Loucy (cell line): ENCODE results near the gene SPAG7.

Experiments
- H2AFZ ChIP-seq: fragments of 200-600 bp; sonication (generic); 2 replicates; pipeline ENCODE4 v1.6.0; 2016; ENCODE audit warnings: antibody characterized with exemption, mild to moderate bottlenecking, low read length, moderate library complexity
- H3F3A ChIP-seq: fragments of 200-600 bp; 2 replicates; pipeline ENCODE4 v1.6.0; 2016; ENCODE audit warnings: antibody characterized with exemption, low read depth, mild to moderate bottlenecking
- H3K27me3 ChIP-seq: fragments of 200-600 bp; sonication (generic); 2 replicates; pipeline ENCODE4 v1.6.1; 2014; ENCODE audit warnings: low read length, mild to moderate bottlenecking; ENCODE audit not compliant: insufficient read depth, poor library complexity, severe bottlenecking
- H3K36me3 ChIP-seq: fragments of 200-600 bp; sonication (generic); 2 replicates; pipeline ENCODE4 v1.6.1; 2016; ENCODE audit warnings: low read length; ENCODE audit not compliant: insufficient read depth
- H3K4me1 ChIP-seq: fragments of 200-600 bp; sonication (generic); 2 replicates; pipeline ENCODE4 v1.5.1; 2014; ENCODE audit warnings: low read length, mild to moderate bottlenecking; ENCODE audit not compliant: insufficient read depth, poor library complexity, severe bottlenecking
- H3K4me2 ChIP-seq: fragments of 200-600 bp; sonication (generic); 2 replicates; pipeline ENCODE4 v1.6.0; 2014; ENCODE audit warnings: antibody characterized with exemption, low read length, low read depth, mild to moderate bottlenecking; ENCODE audit not compliant: poor library complexity, severe bottlenecking
- H3K4me3 ChIP-seq: fragments of 200-600 bp; sonication (generic); 2 replicates; pipeline ENCODE4 v1.5.1; 2014; ENCODE audit warnings: low read length, mild to moderate bottlenecking, mixed read lengths; ENCODE audit not compliant: poor library complexity, severe bottlenecking
- H3K79me2 ChIP-seq: fragments of 200-600 bp; sonication (generic); 2 replicates; pipeline ENCODE4 v1.6.1; 2014; ENCODE audit warnings: low read length; ENCODE audit not compliant: insufficient read depth
- H3K9ac ChIP-seq: fragments of 200-600 bp; sonication (generic); 2 replicates; pipeline ENCODE4 v1.6.0; 2014; ENCODE audit warnings: mild to moderate bottlenecking, low read depth, low read length, moderate library complexity; ENCODE audit not compliant: poor library complexity, severe bottlenecking
- H3K9me2 ChIP-seq: fragments of 200-600 bp; sonication (generic); replicated peaks from 2 replicates; pipeline ENCODE4 v1.6.1; 2016; ENCODE audit warnings: low read depth, low read length, mixed read lengths
- H3K9me3 ChIP-seq: fragments of 200-600 bp; sonication (generic); 2 replicates; pipeline ENCODE4 v1.6.1; 2014; ENCODE audit warnings: mild to moderate bottlenecking, antibody characterized with exemption, low read length, low read depth; ENCODE audit not compliant: insufficient read depth
- H4K20me1 ChIP-seq: fragments of 200-600 bp; sonication (generic); 2 replicates; pipeline ENCODE4 v1.6.0; 2014; ENCODE audit warnings: antibody characterized with exemption, low read length, mild to moderate bottlenecking; ENCODE audit not compliant: insufficient read depth, poor library complexity, severe bottlenecking
- CTCF ChIP-seq: fragments of 200-600 bp; sonication (generic); conservative IDR thresholded peaks from 2 replicates; pipeline ENCODE4 v1.5.1; 2014; ENCODE audit warnings: mild to moderate bottlenecking, antibody characterized with exemption, low read length
- EZH2phosphoT487 ChIP-seq: fragments of 200-600 bp; IDR thresholded peaks from 2 replicates; pipeline ENCODE4 v1.6.1; 2018; ENCODE audit warnings: antibody characterized with exemption, mild to moderate bottlenecking, moderate library complexity, borderline replicate concordance

SPAG7 gene

DNA sequence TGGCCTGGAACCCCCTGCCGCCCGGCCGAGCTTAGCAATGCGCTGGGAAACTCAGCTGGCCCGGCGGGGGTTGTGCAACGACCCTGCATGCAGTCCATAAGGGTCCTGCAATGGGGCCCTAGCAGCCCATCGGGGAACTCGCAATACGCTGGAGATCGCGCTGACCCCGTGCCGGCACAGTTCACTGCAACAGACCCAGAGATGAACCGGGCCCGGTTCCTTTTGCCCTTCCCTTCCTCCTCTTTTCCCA is 28.1 kb downstream of the SPAG7 start:
- no peaks in the 10 kb centered on the region for H3K9me3 ChIP-seq
- H3F3A ChIP-seq: peaks cover 19% of the 10 kb centered on the region
- H2AFZ ChIP-seq: peak overlapping the region; percentile 67
- TF ChIP-seq CTCF (no peak), EZH2phosphoT487 (no peak)
- H3K4me2 ChIP-seq: peak overlapping the region; percentile 98
- H3K36me3 ChIP-seq: peaks cover 18% of the 10 kb centered on the region; the same call in 1 of the 2 replicates
- H3K79me2 ChIP-seq: peaks cover 73% of the 10 kb centered on the region
- peaks cover 41% of the 10 kb centered on the region for H4K20me1 ChIP-seq
- H3K4me1 ChIP-seq: peaks cover 70% of the 10 kb centered on the region
- no peaks in the 10 kb centered on the region for H3K9me2 ChIP-seq
- peak overlapping the region; percentile 99 for H3K9ac ChIP-seq
- no peaks in the 10 kb centered on the region for H3K27me3 ChIP-seq
- peak overlapping the region; percentile 90 for H3K4me3 ChIP-seq

DNA sequence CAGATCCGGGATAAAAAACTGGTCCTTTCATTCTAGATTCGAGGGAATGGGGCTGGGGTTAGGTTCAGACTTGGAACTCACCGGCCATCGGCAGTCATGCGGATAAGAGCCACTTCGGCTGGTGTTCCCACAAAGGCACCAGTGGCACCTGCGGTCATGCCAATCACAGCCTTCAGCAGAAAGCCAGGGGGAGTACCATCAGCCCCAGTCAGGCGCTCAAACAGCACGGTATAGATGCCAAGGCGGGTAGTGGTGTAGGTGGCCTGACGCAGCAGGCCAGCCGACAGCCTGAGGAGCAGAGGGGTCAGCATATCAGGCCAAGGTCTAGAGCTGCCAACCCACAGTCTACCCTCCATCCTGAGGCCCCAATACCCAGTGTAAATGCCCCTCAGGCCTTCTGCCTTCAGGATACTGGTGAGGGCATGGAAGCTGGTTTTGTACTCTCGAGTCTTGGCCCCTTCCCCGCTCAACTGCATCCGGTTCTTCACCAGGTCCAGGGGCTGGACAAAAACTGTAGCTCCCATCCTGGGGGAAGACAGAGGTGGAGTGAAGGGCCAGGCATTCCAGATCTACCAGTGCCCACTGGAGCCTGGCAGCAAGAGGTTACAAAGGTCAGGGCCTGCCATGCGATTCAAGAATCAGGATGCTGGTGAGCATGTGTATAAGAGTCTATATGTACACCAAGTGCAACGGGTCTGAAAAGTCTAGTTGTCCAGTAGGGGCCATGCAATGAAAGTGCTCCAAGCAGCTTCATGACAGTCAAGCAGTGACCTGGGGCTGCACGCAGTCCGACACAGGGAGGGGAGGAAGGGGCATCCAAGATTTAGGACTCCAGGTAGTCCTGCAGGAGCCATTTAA is 28.7 kb downstream of the SPAG7 start:
- H3F3A ChIP-seq: peaks cover 17% of the 10 kb centered on the region
- H4K20me1 ChIP-seq: peaks cover 38% of the 10 kb centered on the region
- H3K36me3 ChIP-seq: peaks cover 16% of the 10 kb centered on the region; the same call in 1 of the 2 replicates
- peak overlapping the region; percentile 90 for H3K4me3 ChIP-seq
- H3K79me2 ChIP-seq: peaks cover 67% of the 10 kb centered on the region
- H3K4me2 ChIP-seq: peak overlapping the region; percentile 98
- peak overlapping the region; percentile 99 for H3K9ac ChIP-seq
- H2AFZ ChIP-seq: peak overlapping the region; percentile 67
- H3K9me3 ChIP-seq: no peaks in the 10 kb centered on the region
- H3K9me2 ChIP-seq: no peaks in the 10 kb centered on the region
- peaks cover 69% of the 10 kb centered on the region for H3K4me1 ChIP-seq
- no peaks in the 10 kb centered on the region for H3K27me3 ChIP-seq
- TF ChIP-seq CTCF (no peak), EZH2phosphoT487 (no peak)

GRCh38 chr17:4938069-4938491 is 29.5 kb downstream of the SPAG7 start:
- peak overlapping the region; percentile 90 for H3K4me3 ChIP-seq
- H3K9me3 ChIP-seq: no peaks in the 10 kb centered on the region
- H3K4me2 ChIP-seq: peak overlapping the region; percentile 98
- peaks cover 29% of the 10 kb centered on the region for H4K20me1 ChIP-seq
- peaks cover 12% of the 10 kb centered on the region for H3F3A ChIP-seq
- TF ChIP-seq CTCF: no peak
- no peak for TF ChIP-seq EZH2phosphoT487
- no peaks in the 10 kb centered on the region for H3K9me2 ChIP-seq
- H3K9ac ChIP-seq: peak overlapping the region; percentile 99
- H3K27me3 ChIP-seq: no peaks in the 10 kb centered on the region
- no peak overlapping the region for H2AFZ ChIP-seq
- H3K4me1 ChIP-seq: peaks cover 69% of the 10 kb centered on the region
- H3K36me3 ChIP-seq: peaks cover 10% of the 10 kb centered on the region; the same call in 1 of the 2 replicates
- peaks cover 59% of the 10 kb centered on the region for H3K79me2 ChIP-seq
